ENCODE results near the gene CD300LD.

DNA sequence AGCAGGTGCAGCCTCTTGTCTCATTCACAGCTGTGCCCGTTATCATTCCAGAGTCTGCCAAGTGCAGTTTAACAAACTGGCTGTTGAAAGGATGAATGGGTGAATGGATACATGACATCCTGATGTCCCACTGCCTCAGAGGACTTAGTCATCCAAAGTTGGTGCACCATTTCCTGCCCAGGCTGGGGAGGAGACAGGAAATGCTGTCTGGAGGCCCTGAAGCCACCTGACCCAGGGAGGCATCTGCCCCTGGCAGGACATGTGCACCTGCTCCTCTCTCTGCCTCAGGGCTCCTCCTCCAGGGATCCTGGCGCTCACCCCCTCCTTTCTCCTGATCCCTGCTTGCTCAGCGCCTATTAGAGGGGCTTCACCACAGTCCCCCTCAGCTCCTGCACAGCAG is 44.3 kb downstream of the CD300LD start:
- TF ChIP-seq, protein P1, sequence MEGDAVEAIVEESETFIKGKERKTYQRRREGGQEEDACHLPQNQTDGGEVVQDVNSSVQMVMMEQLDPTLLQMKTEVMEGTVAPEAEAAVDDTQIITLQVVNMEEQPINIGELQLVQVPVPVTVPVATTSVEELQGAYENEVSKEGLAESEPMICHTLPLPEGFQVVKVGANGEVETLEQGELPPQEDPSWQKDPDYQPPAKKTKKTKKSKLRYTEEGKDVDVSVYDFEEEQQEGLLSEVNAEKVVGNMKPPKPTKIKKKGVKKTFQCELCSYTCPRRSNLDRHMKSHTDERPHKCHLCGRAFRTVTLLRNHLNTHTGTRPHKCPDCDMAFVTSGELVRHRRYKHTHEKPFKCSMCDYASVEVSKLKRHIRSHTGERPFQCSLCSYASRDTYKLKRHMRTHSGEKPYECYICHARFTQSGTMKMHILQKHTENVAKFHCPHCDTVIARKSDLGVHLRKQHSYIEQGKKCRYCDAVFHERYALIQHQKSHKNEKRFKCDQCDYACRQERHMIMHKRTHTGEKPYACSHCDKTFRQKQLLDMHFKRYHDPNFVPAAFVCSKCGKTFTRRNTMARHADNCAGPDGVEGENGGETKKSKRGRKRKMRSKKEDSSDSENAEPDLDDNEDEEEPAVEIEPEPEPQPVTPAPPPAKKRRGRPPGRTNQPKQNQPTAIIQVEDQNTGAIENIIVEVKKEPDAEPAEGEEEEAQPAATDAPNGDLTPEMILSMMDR (IDR thresholded peaks at IDR 0.05 in 8 of 11, conservative IDR thresholded peaks at IDR 0.05 in 3 of 11) = no peak
- TF ChIP-seq POLR2AphosphoS5 (IDR thresholded peaks at IDR 0.05) (no peak), POLR2A (IDR thresholded peaks at IDR 0.05) (no peak)

Measured in spleen (tissue), 7 donors.